ENCODE data around the gene METTL21C.

The METTL21C gene

GRCh38 chr13:102670130-102670529 is 24.7 kb downstream of the METTL21C start:
- FAIRE-seq (no peak), DNase-seq (ENCODE audit: extremely low spot score, insufficient read length, low read depth) (no peak)

GRCh38 chr13:102667911-102668310 is 26.9 kb downstream of the METTL21C start:
- DNase-seq (ENCODE audit: extremely low spot score, insufficient read length, low read depth) (no peak), FAIRE-seq (no peak)

GRCh38 chr13:102667023-102667422 is 27.8 kb downstream of the METTL21C start:
- no peak for FAIRE-seq

GRCh38 chr13:102659168-102659713 is 35.6 kb downstream of the METTL21C start:
- no peak for DNase-seq (ENCODE audit: extremely low spot score, insufficient read length, low read depth)
- FAIRE-seq, result no peak

More at GRCh38 chr13:102667023-102667422, 27.8 kb downstream of the METTL21C start:
- DNase-seq (ENCODE audit: extremely low spot score, insufficient read length, low read depth), result no peak

GRCh38 chr13:102658660-102659059 is 36.2 kb downstream of the METTL21C start:
- FAIRE-seq (no peak), DNase-seq (ENCODE audit: extremely low spot score, insufficient read length, low read depth) (no peak)

GRCh38 chr13:102657630-102658029 is 37.2 kb downstream of the METTL21C start:
- no peak for FAIRE-seq

GRCh38 chr13:102654756-102655155 is 40.1 kb downstream of the METTL21C start:
- FAIRE-seq, result no peak

More at GRCh38 chr13:102657630-102658029, 37.2 kb downstream of the METTL21C start:
- DNase-seq (ENCODE audit: extremely low spot score, insufficient read length, low read depth), result no peak

GRCh38 chr13:102651892-102652291 is 43.0 kb downstream of the METTL21C start:
- DNase-seq (ENCODE audit: extremely low spot score, insufficient read length, low read depth) (no peak), FAIRE-seq (no peak)

More at GRCh38 chr13:102654756-102655155, 40.1 kb downstream of the METTL21C start:
- DNase-seq (ENCODE audit: extremely low spot score, insufficient read length, low read depth), result no peak

- no peak for DNase-seq (ENCODE audit: extremely low spot score, insufficient read length, low read depth)
- no peak for FAIRE-seq
These were observed 43.5 kb downstream of the METTL21C start for GRCh38 chr13:102651392-102651791.

GRCh38 chr13:102650444-102650843 is 44.4 kb downstream of the METTL21C start:
- DNase-seq (ENCODE audit: extremely low spot score, insufficient read length, low read depth) (no peak), FAIRE-seq (no peak)

- DNase-seq (ENCODE audit: extremely low spot score, insufficient read length, low read depth) (no peak), FAIRE-seq (no peak)
These were observed 46.8 kb downstream of the METTL21C start for GRCh38 chr13:102648046-102648445.

GRCh38 chr13:102645701-102646100 is 49.1 kb downstream of the METTL21C start:
- DNase-seq (ENCODE audit: extremely low spot score, insufficient read length, low read depth) (no peak), FAIRE-seq (no peak)

GRCh38 chr13:102643656-102644055 is 51.2 kb downstream of the METTL21C start:
- FAIRE-seq, result no peak
- no peak for DNase-seq (ENCODE audit: extremely low spot score, insufficient read length, low read depth)

- DNase-seq (ENCODE audit: extremely low spot score, insufficient read length, low read depth), result no peak
These were observed 52.4 kb downstream of the METTL21C start for GRCh38 chr13:102642475-102642874.

GRCh38 chr13:102642029-102642428 is 52.8 kb downstream of the METTL21C start:
- DNase-seq (ENCODE audit: extremely low spot score, insufficient read length, low read depth), result no peak
- no peak for FAIRE-seq

More at GRCh38 chr13:102642475-102642874, 52.4 kb downstream of the METTL21C start:
- FAIRE-seq, result no peak

GRCh38 chr13:102638741-102639140 is 56.1 kb downstream of the METTL21C start:
- no peak for DNase-seq (ENCODE audit: extremely low spot score, insufficient read length, low read depth)
- FAIRE-seq, result no peak

Measured in GM18507 (cell line).